GM18498 (cell line): ENCODE measurements around the gene HOXA7.

Source experiments
- ATAC-seq: cut with Tn5 transposase; IDR thresholded peaks from one replicate; pipeline ENCODE4 v1.9.1; 2021; ENCODE audit warnings: mild to moderate bottlenecking, moderate library complexity; ENCODE audit not compliant: unreplicated experiment

The HOXA7 gene

GRCh38 chr7:27193335-27194001, 37.0 kb upstream of the HOXA7 start:
- ATAC-seq: no peak

- ATAC-seq: no peak
Measured at GRCh38 chr7:27192546-27193334, 36.3 kb upstream of the HOXA7 start.

GRCh38 chr7:27191833-27192545, 35.5 kb upstream of the HOXA7 start:
- no peak for ATAC-seq

GRCh38 chr7:27191161-27191731, 34.8 kb upstream of the HOXA7 start:
- no peak for ATAC-seq

- ATAC-seq: no peak
Measured at GRCh38 chr7:27189997-27190748, 33.7 kb upstream of the HOXA7 start.

GRCh38 chr7:27189295-27189996, 33.0 kb upstream of the HOXA7 start:
- no peak for ATAC-seq

GRCh38 chr7:27188386-27189294, 32.2 kb upstream of the HOXA7 start:
- no peak for ATAC-seq

- no peak for ATAC-seq
Measured at GRCh38 chr7:27187475-27188385, 31.3 kb upstream of the HOXA7 start.

GRCh38 chr7:27186668-27187474, 30.4 kb upstream of the HOXA7 start:
- no peak for ATAC-seq

GRCh38 chr7:27185854-27186667, 29.6 kb upstream of the HOXA7 start:
- ATAC-seq: no peak

GRCh38 chr7:27185013-27185853, 28.8 kb upstream of the HOXA7 start, which contains the start of gene HOXA11:
TSS of gene HOXA11 (minus strand) at chr7:27185232. CDS start at chr7:27185144, 88 bp downstream.
- ATAC-seq: no peak

- ATAC-seq: no peak
Measured at GRCh38 chr7:27184337-27185012, 28.0 kb upstream of the HOXA7 start.

GRCh38 chr7:27183682-27184336, 27.3 kb upstream of the HOXA7 start:
- ATAC-seq: no peak
